Fibroblast of peridontal ligament (primary cell): ENCODE data around the gene AFP.
A peak's percentile ranks its signal among the peaks of the same experiment; 100 is the strongest.

Source experiments
- DNase-seq: peaks from one replicate; pipeline ENCODE4 v3.0.0-alpha.2; 2010; ENCODE audit errors: extremely low read depth

Gene AFP

GRCh38 chr4:73414936-73415271, 21.1 kb upstream of the AFP start:
- DNase-seq = peak; percentile 17

- DNase-seq = peak; percentile 4
Observed at GRCh38 chr4:73415807-73416238, 20.2 kb upstream of the AFP start.

GRCh38 chr4:73416423-73417087, 19.5 kb upstream of the AFP start:
- no peak for DNase-seq

- no peak for DNase-seq
Observed at GRCh38 chr4:73417342-73417741, 18.7 kb upstream of the AFP start.

- no peak for DNase-seq
Observed at GRCh38 chr4:73417973-73418372, 18.0 kb upstream of the AFP start.

- DNase-seq = no peak
Observed at GRCh38 chr4:73418677-73419076, 17.3 kb upstream of the AFP start.

GRCh38 chr4:73419106-73420038, 16.6 kb upstream of the AFP start:
- no peak for DNase-seq

- DNase-seq = no peak
Observed at GRCh38 chr4:73420615-73421014, 15.4 kb upstream of the AFP start.

GRCh38 chr4:73421708-73422457, 14.1 kb upstream of the AFP start:
- DNase-seq = no peak

GRCh38 chr4:73422458-73422752, 13.6 kb upstream of the AFP start:
- no peak for DNase-seq

GRCh38 chr4:73423184-73423583, 12.8 kb upstream of the AFP start:
- no peak for DNase-seq

GRCh38 chr4:73426666-73427065, 9.4 kb upstream of the AFP start:
- DNase-seq = no peak

GRCh38 chr4:73429118-73429517, 6.9 kb upstream of the AFP start:
- no peak for DNase-seq

GRCh38 chr4:73429826-73430587, 6.0 kb upstream of the AFP start:
- no peak for DNase-seq

GRCh38 chr4:73431813-73432168, 4.2 kb upstream of the AFP start:
- no peak for DNase-seq

- DNase-seq = no peak
Observed at GRCh38 chr4:73432169-73433000, 3.6 kb upstream of the AFP start.

- no peak for DNase-seq
Observed at GRCh38 chr4:73433140-73433539, 2.9 kb upstream of the AFP start.

GRCh38 chr4:73434311-73434710, 1.7 kb upstream of the AFP start:
- DNase-seq = peak; percentile 19

GRCh38 chr4:73436674-73437557, 895 bp downstream of the AFP start:
- DNase-seq = no peak

- no peak for DNase-seq
Observed at GRCh38 chr4:73437558-73437956, 1.5 kb downstream of the AFP start.
